HEK293 (cell line): ENCODE measurements around the gene ALG11.
A peak's percentile ranks its signal among the peaks of the same experiment; 100 is the strongest.

Experiments
- BCL11A ChIP-seq: fragments of 450-650 bp; formaldehyde crosslinking; IDR thresholded peaks from 2 replicates; pipeline ENCODE4 v1.5.1; 2016; ENCODE audit warnings: low read depth, missing biosample characterization, missing genetic modification characterization
- ZBTB21 ChIP-seq: fragments of 450-650 bp; formaldehyde crosslinking; IDR thresholded peaks from 2 replicates; pipeline ENCODE4 v1.5.1; 2017; ENCODE audit warnings: missing biosample characterization, missing genetic modification characterization
- ZBTB7A ChIP-seq: fragments of 450-650 bp; formaldehyde crosslinking; IDR thresholded peaks from 2 replicates; pipeline ENCODE4 v1.5.1; 2016; ENCODE audit warnings: low read depth, missing biosample characterization, missing genetic modification characterization
- ZNF768 ChIP-seq: fragments of 450-650 bp; formaldehyde crosslinking; IDR thresholded peaks from 2 replicates; pipeline ENCODE4 v1.5.1; 2018; ENCODE audit warnings: missing biosample characterization, mild to moderate bottlenecking, missing genetic modification characterization
- TF ChIP-seq, protein P1 (sequence below): fragments of 450-650 bp; formaldehyde crosslinking; IDR thresholded peaks from 2 replicates; pipeline ENCODE4 v1.5.1; 2016; ENCODE audit warnings: missing biosample characterization, missing genetic modification characterization
- TF ChIP-seq, protein P2 (sequence below): fragments of 450-650 bp; formaldehyde crosslinking; IDR thresholded peaks from 2 replicates; pipeline ENCODE4 v1.5.1; 2016; ENCODE audit warnings: missing biosample characterization, missing genetic modification characterization

GRCh38 chr13:51999510-51999911 lies 12.7 kb upstream of the ALG11 start:
- TF ChIP-seq ZBTB7A (tag by site-specific recombination) (no peak), ZNF768 (tag by site-specific recombination) (no peak), ZBTB21 (tag by site-specific recombination) (no peak), BCL11A (no peak)
- TF ChIP-seq, protein P1, sequence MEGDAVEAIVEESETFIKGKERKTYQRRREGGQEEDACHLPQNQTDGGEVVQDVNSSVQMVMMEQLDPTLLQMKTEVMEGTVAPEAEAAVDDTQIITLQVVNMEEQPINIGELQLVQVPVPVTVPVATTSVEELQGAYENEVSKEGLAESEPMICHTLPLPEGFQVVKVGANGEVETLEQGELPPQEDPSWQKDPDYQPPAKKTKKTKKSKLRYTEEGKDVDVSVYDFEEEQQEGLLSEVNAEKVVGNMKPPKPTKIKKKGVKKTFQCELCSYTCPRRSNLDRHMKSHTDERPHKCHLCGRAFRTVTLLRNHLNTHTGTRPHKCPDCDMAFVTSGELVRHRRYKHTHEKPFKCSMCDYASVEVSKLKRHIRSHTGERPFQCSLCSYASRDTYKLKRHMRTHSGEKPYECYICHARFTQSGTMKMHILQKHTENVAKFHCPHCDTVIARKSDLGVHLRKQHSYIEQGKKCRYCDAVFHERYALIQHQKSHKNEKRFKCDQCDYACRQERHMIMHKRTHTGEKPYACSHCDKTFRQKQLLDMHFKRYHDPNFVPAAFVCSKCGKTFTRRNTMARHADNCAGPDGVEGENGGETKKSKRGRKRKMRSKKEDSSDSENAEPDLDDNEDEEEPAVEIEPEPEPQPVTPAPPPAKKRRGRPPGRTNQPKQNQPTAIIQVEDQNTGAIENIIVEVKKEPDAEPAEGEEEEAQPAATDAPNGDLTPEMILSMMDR (tag by site-specific recombination), result no peak
- TF ChIP-seq, protein P2, sequence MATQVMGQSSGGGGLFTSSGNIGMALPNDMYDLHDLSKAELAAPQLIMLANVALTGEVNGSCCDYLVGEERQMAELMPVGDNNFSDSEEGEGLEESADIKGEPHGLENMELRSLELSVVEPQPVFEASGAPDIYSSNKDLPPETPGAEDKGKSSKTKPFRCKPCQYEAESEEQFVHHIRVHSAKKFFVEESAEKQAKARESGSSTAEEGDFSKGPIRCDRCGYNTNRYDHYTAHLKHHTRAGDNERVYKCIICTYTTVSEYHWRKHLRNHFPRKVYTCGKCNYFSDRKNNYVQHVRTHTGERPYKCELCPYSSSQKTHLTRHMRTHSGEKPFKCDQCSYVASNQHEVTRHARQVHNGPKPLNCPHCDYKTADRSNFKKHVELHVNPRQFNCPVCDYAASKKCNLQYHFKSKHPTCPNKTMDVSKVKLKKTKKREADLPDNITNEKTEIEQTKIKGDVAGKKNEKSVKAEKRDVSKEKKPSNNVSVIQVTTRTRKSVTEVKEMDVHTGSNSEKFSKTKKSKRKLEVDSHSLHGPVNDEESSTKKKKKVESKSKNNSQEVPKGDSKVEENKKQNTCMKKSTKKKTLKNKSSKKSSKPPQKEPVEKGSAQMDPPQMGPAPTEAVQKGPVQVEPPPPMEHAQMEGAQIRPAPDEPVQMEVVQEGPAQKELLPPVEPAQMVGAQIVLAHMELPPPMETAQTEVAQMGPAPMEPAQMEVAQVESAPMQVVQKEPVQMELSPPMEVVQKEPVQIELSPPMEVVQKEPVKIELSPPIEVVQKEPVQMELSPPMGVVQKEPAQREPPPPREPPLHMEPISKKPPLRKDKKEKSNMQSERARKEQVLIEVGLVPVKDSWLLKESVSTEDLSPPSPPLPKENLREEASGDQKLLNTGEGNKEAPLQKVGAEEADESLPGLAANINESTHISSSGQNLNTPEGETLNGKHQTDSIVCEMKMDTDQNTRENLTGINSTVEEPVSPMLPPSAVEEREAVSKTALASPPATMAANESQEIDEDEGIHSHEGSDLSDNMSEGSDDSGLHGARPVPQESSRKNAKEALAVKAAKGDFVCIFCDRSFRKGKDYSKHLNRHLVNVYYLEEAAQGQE (tag by site-specific recombination), result peak; percentile 50; the same call in 1 of the 2 replicates
